NCI-H345 (cell line): ENCODE data around the gene LGR6.
"Not testable (repeated sequence)": the region's sequence is repeated elsewhere in the genome, so short reads cannot be mapped to it uniquely, and the experiment has no call there.

Source experiments
- DNase-seq: peaks from one replicate; lab custom pipeline; 2025; lab: John Stamatoyannopoulos, UW

LGR6 gene

GRCh38 chr1:202343652-202344349 is 150.2 kb downstream of the LGR6 start:
- peak; percentile 67 for DNase-seq

- DNase-seq: no peak
These were observed 154.5 kb downstream of the LGR6 start for GRCh38 chr1:202348005-202348508.

- peak; percentile 99 for DNase-seq
These were observed 155.1 kb downstream of the LGR6 start, which contains the start of gene PPP1R12B for GRCh38 chr1:202348509-202349205. Gene PPP1R12B (plus strand): TSS chr1:202348699. CDS start chr1:202348852, 153 bp downstream.

- DNase-seq: no peak
These were observed 155.8 kb downstream of the LGR6 start for GRCh38 chr1:202349206-202349928.

GRCh38 chr1:202351725-202352124 is 158.1 kb downstream of the LGR6 start:
- DNase-seq: no peak

GRCh38 chr1:202352583-202353197 is 159.1 kb downstream of the LGR6 start:
- DNase-seq: not testable (repeated sequence)

- no peak for DNase-seq
These were observed 162.4 kb downstream of the LGR6 start for GRCh38 chr1:202355944-202356553.

GRCh38 chr1:202357506-202357905 is 163.9 kb downstream of the LGR6 start:
- DNase-seq: no peak

- no peak for DNase-seq
These were observed 167.6 kb downstream of the LGR6 start for GRCh38 chr1:202361224-202361623.

GRCh38 chr1:202361701-202362100 is 168.1 kb downstream of the LGR6 start:
- no peak for DNase-seq

- DNase-seq: no peak
These were observed 168.6 kb downstream of the LGR6 start for GRCh38 chr1:202362212-202362611.

GRCh38 chr1:202365092-202365815 is 171.7 kb downstream of the LGR6 start:
- no peak for DNase-seq

GRCh38 chr1:202367271-202367670 is 173.7 kb downstream of the LGR6 start:
- no peak for DNase-seq
